GM12878 (cell line): ENCODE results near the gene RPL5. TPM values are rescaled to one million over a fixed set of nuclear protein-coding genes. Genes with fewer than 3 reads are reported as not detected.

ENCODE experiments used
- ATAC-seq: fragments of 200-7000 bp; cut with Tn5 transposase; 3 replicates; pipeline ENCODE4 v1.9.1; 2020; ENCODE audit warnings: mild to moderate bottlenecking, moderate library complexity
- BruUV-seq: library from RNA; stranded (reverse); fragments of 400-500 nt; replicated peaks from 2 replicates; lab custom pipeline; 2021; lab: Mats Ljungman, UMichigan
- CTCF ChIA-PET: fragments of 300-600 bp; sonication (Branson Sonifier 250); formaldehyde crosslinking; extraction: SDS; loops from one replicate; lab custom pipeline; 2021; ENCODE audit warnings: inconsistent platforms; lab: Yijun Ruan, JAX
- POLR2A ChIA-PET: fragments of 350-600 bp; formaldehyde crosslinking; extraction: SDS; loops from one replicate; lab custom pipeline; 2021; ENCODE audit warnings: inconsistent platforms; lab: Charles Lee
- RAD21 ChIA-PET: fragments of 300-600 bp; sonication (Branson Sonifier 250); formaldehyde crosslinking; loops from one replicate; lab custom pipeline; 2023; ENCODE audit warnings: antibody characterized with exemption; ENCODE audit not compliant: unreplicated experiment; lab: Charles Lee
- SMC1A ChIA-PET: fragments of 300-600 bp; sonication (Branson Sonifier 250); formaldehyde crosslinking; loops from one replicate; lab custom pipeline; 2023; ENCODE audit not compliant: unreplicated experiment, uncharacterized antibody; lab: Charles Lee
- DNase-seq: peaks from one replicate; pipeline ENCODE4 v3.0.0-alpha.2; 2011; ENCODE audit warnings: low read depth, low spot score
- FAIRE-seq: peaks from 3 replicates; lab custom pipeline; 2011; peaks lifted over from hg19 to GRCh38; lab: Jason Lieb, UNC
- H2AFZ ChIP-seq: 2 replicates; pipeline ENCODE4 v1.6.0; 2011; ENCODE audit warnings: low read depth, low read length, control low read depth; ENCODE audit not compliant: control insufficient read depth
- H3K27ac ChIP-seq: 2 replicates; pipeline ENCODE4 v1.5.1; 2011; ENCODE audit warnings: control low read depth; ENCODE audit not compliant: control insufficient read depth, insufficient read depth
- H3K27me3 ChIP-seq, 2 experiments: replicated peaks in 1 of 2; 2 replicates each; pipeline versions ENCODE4 v1.6.0 to v1.6.1; 2011; ENCODE audit warnings: low read length in 1 of 2; ENCODE audit not compliant: control insufficient read depth in 2 of 2, insufficient read depth in 2 of 2
- H3K36me3 ChIP-seq, 2 experiments: 2 replicates each; pipeline ENCODE4 v1.5.1; 2011; ENCODE audit warnings: low read length in 1 of 2; ENCODE audit not compliant: control insufficient read depth in 2 of 2, insufficient read depth in 2 of 2
- H3K4me1 ChIP-seq: 2 replicates; pipeline ENCODE4 v1.6.1; 2011; ENCODE audit warnings: mild to moderate bottlenecking, low read length, moderate library complexity, mixed read lengths; ENCODE audit not compliant: control insufficient read depth, insufficient read depth
- H3K4me2 ChIP-seq: 2 replicates; pipeline ENCODE4 v1.6.0; 2011; ENCODE audit warnings: control low read depth; ENCODE audit not compliant: control insufficient read depth, insufficient read depth
- H3K4me3 ChIP-seq: fragments of 200-600 bp; sonication (generic); 2 replicates; pipeline ENCODE4 v1.5.1; 2016
- H3K79me2 ChIP-seq: 2 replicates; pipeline ENCODE4 v1.6.0; 2011; ENCODE audit warnings: low read length; ENCODE audit not compliant: control insufficient read depth, insufficient read depth
- H3K9ac ChIP-seq: 2 replicates; pipeline ENCODE4 v1.8.0; 2011; ENCODE audit warnings: low read length, control low read depth, mixed read lengths; ENCODE audit not compliant: control insufficient read depth, insufficient read depth
- H3K9me3 ChIP-seq: replicated peaks from 3 replicates; pipeline ENCODE4 v1.5.1; 2011; ENCODE audit warnings: mild to moderate bottlenecking, low read length; ENCODE audit not compliant: control insufficient read depth, insufficient read depth
- H4K20me1 ChIP-seq: 2 replicates; pipeline ENCODE4 v1.6.0; 2011; ENCODE audit not compliant: control insufficient read depth, insufficient read depth
- ASH2L ChIP-seq: fragments of 300-600, 200-600 bp; sonication (generic); IDR thresholded peaks from 2 replicates; pipeline ENCODE4 v1.6.1; 2017; ENCODE audit warnings: low read depth, mild to moderate bottlenecking, borderline replicate concordance
- MYC ChIP-seq: IDR thresholded peaks from 2 replicates; pipeline ENCODE4 v1.6.1; 2011; ENCODE audit warnings: mild to moderate bottlenecking, low read length, moderate library complexity, inconsistent platforms; ENCODE audit not compliant: insufficient read depth, insufficient replicate concordance, insufficient read length, severe bottlenecking
- in situ Hi-C: fragments of 300-500 bp; cut with MboI; formaldehyde crosslinking; loops from 9 replicates; pipeline ENCODE4 v1.14.3; 2018; ENCODE audit warnings: mixed read lengths
- intact Hi-C: fragments of 100-400 bp; cut with micrococcal nuclease; formaldehyde crosslinking; loops from one replicate; pipeline ENCODE4 v1.14.2; 2022; ENCODE audit not compliant: unreplicated experiment
- polyA plus RNA-seq, 11 experiments: library from polyadenylated mRNA; depleted of rRNA in 4 of 11; unstranded in 6 of 11; stranded (reverse) in 5 of 11; fragments of >200 nt; fragmentation: Nextera tagmentation in 4 of 11; fragmentation: Illumina TruSeq in 1 of 11; extraction: Ambion mirVana in 4 of 11; extraction: Trizol in 1 of 11; gene quantifications; 1 replicate in 1 of 11; 2 replicates in 10 of 11; pipeline versions ENCODE4 v1.2.1 to v1.2.3, GENCODE V29; 2011 to 2016; ENCODE audit warnings: inconsistent platforms in 2 of 11, missing spikeins in 2 of 11, low read depth in 1 of 11
- total RNA-seq, 4 experiments: library from RNA; depleted of rRNA in 3 of 4; stranded (reverse); fragments of >200 nt in 3 of 4; fragmentation: Illumina TruSeq in 1 of 4; extraction: Trizol in 1 of 4; gene quantifications; 2 replicates each; pipeline versions ENCODE4 v1.2.1 to v1.2.3, GENCODE V29; 2013 to 2021
- TF ChIP-seq, protein P1 (sequence below): fragments of 450-650 bp; formaldehyde crosslinking; IDR thresholded peaks from 2 replicates; pipeline ENCODE4 v1.4.0; 2020; ENCODE audit warnings: mild to moderate bottlenecking, moderate library complexity

RPL5 gene
- total and polyA plus RNA-seq, 10 of the 15 experiments (the other 5 are each of a cell fraction or from before 2014, with no cell fraction given): 1,685 to 6,047 (median 2,601) TPM

DNA sequence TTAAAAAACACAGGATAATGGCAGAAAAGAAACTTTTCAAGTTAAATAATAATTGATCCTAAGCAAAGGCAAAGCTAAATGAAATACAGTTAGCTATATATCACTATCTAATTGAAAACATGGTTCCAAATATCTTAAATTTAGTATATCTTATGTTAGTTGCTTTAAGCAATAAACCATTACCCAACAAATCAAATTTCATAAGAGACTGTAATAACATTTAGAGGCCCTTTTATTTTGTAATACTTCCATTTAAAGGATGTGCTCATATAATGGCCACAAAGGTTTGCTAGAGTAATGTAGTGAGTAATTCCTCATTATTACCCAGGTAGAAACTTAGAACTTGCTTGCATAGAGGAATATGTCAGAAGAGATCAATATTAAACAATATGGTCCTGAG lies 32.3 kb downstream of the RPL5 start:
- Histone ChIP-seq H3K4me2 (no peak overlapping the region), H3K4me1 (no peaks in the 10 kb centered on the region; the same call in 1 of the 2 replicates), H3K79me2 (no peaks in the 10 kb centered on the region), H3K36me3 (no peaks in the 10 kb centered on the region), H2AFZ (no peak overlapping the region), H3K27ac (no peak overlapping the region), H3K27me3 (no peaks in the 10 kb centered on the region)
- ATAC-seq: no peak
- POLR2A ChIA-PET: interaction anchor here (0.7 to 1.0 kb wide), 3 partner anchors 92 to 983 kb away, joined by 3 to 8 read pairs (median 4); no protein-coding TSS in a partner anchor
- in situ Hi-C loops (no loop called here), intact Hi-C loops (no loop called here)
- CTCF ChIA-PET: interaction anchor here (0.7 to 4.9 kb wide), 6 partner anchors 93 to 1881 kb away, joined by 3 to 28 read pairs (median 4); partner anchors contain the start of gene DIPK1A
- SMC1A ChIA-PET: interaction anchor here (0.7 to 3.5 kb wide), 7 partner anchors 12 to 198 kb away, joined by 3 to 14 read pairs (median 3); no protein-coding TSS in a partner anchor
- RAD21 ChIA-PET: interaction anchor here (7.9 kb wide), 1 partner anchor 130 kb away, joined by 67 read pairs; no protein-coding TSS in a partner anchor
- FAIRE-seq: no peak
- TF ChIP-seq ASH2L (no peak), MYC (no peak)
- TF ChIP-seq, protein P1, sequence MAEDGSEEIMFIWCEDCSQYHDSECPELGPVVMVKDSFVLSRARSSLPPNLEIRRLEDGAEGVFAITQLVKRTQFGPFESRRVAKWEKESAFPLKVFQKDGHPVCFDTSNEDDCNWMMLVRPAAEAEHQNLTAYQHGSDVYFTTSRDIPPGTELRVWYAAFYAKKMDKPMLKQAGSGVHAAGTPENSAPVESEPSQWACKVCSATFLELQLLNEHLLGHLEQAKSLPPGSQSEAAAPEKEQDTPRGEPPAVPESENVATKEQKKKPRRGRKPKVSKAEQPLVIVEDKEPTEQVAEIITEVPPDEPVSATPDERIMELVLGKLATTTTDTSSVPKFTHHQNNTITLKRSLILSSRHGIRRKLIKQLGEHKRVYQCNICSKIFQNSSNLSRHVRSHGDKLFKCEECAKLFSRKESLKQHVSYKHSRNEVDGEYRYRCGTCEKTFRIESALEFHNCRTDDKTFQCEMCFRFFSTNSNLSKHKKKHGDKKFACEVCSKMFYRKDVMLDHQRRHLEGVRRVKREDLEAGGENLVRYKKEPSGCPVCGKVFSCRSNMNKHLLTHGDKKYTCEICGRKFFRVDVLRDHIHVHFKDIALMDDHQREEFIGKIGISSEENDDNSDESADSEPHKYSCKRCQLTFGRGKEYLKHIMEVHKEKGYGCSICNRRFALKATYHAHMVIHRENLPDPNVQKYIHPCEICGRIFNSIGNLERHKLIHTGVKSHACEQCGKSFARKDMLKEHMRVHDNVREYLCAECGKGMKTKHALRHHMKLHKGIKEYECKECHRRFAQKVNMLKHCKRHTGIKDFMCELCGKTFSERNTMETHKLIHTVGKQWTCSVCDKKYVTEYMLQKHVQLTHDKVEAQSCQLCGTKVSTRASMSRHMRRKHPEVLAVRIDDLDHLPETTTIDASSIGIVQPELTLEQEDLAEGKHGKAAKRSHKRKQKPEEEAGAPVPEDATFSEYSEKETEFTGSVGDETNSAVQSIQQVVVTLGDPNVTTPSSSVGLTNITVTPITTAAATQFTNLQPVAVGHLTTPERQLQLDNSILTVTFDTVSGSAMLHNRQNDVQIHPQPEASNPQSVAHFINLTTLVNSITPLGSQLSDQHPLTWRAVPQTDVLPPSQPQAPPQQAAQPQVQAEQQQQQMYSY (CRISPR knock-in tag): no peak
- TF ChIP-seq, all 136 proteins: peak for 0
- H3K9ac ChIP-seq: no peak overlapping the region
- no peak overlapping the region for H3K4me3 ChIP-seq
- no peak for DNase-seq
- BruUV-seq: no TSS peak
- no peaks in the 10 kb centered on the region for H4K20me1 ChIP-seq
- H3K9me3 ChIP-seq: no peaks in the 10 kb centered on the region
